Kidney (tissue), 14 donors: ENCODE results near the gene PIP5K1C. TPM values are rescaled to one million over a fixed set of nuclear protein-coding genes. Genes with fewer than 3 reads are reported as not detected.

ENCODE experiments used
- DNase-seq, 5 donors: peaks; one replicate each; pipeline ENCODE4 v3.0.0-alpha.2; 2013 to 2020
- FAIRE-seq: peaks from 2 replicates; lab custom pipeline; 2012; peaks lifted over from hg19 to GRCh38; lab: Jason Lieb, UNC
- H3K27ac ChIP-seq, 2 donors: one replicate each; pipeline ENCODE4 v1.7.0; 2013; ENCODE audit warnings: low read depth in 2 of 2, low read length in 2 of 2, inconsistent platforms in 1 of 2
- H3K27me3 ChIP-seq: one replicate; pipeline ENCODE4 v1.7.1; 2013; ENCODE audit warnings: low read length, inconsistent platforms; ENCODE audit not compliant: control insufficient read depth, insufficient read depth
- H3K36me3 ChIP-seq, 3 donors: one replicate each; pipeline versions ENCODE4 v1.7.0 to v1.7.1; 2013; ENCODE audit warnings: low read length in 3 of 3, control low read depth in 1 of 3, inconsistent platforms in 1 of 3; ENCODE audit not compliant: insufficient read depth in 3 of 3, control insufficient read depth in 2 of 3
- H3K4me1 ChIP-seq, 3 donors: one replicate each; pipeline versions ENCODE4 v1.7.0 to v1.7.1; 2013; ENCODE audit warnings: low read length in 3 of 3, inconsistent platforms in 1 of 3, low read depth in 1 of 3; ENCODE audit not compliant: control insufficient read depth in 2 of 3, insufficient read depth in 2 of 3
- H3K4me3 ChIP-seq, 3 donors: one replicate each; pipeline versions ENCODE4 v1.7.0 to v1.8.1; 2013; ENCODE audit warnings: low read length in 3 of 3, control low read depth in 1 of 3, inconsistent platforms in 1 of 3
- H3K9ac ChIP-seq, 3 donors: one replicate each; pipeline versions ENCODE4 v1.7.0 to v1.7.1; 2013; ENCODE audit warnings: low read length in 3 of 3, control low read depth in 1 of 3, inconsistent platforms in 1 of 3
- H3K9me3 ChIP-seq, 3 donors: one replicate each; pipeline versions ENCODE4 v1.7.0 to v1.7.1; 2013; ENCODE audit warnings: low read length in 3 of 3, control low read depth in 1 of 3, inconsistent platforms in 1 of 3; ENCODE audit not compliant: control insufficient read depth in 2 of 3, insufficient read depth in 1 of 3
- intact Hi-C: fragments of 100-400 bp; cut with DNase I; formaldehyde crosslinking; loops from one replicate; pipeline ENCODE4 v1.11.1; 2022
- polyA plus RNA-seq: library from polyadenylated mRNA; stranded (reverse); fragments of 350-450 nt; fragmentation: Illumina TruSeq; extraction: RNeasy Lipid Tissue Mini Kit (QIAGEN cat#74804); gene quantifications from one replicate; pipeline ENCODE4 v1.2.3, GENCODE V29; 2014; ENCODE audit warnings: low read depth, low replicate concordance; ENCODE audit not compliant: insufficient read depth
- total RNA-seq: library from RNA; stranded (reverse); fragmentation: NEBNext Ultra II Directional; extraction: Animal tissue kit (Norgen Biotek cat#: 25700); gene quantifications from one replicate; pipeline ENCODE4 v1.2.1, GENCODE V29; 2021
- TF ChIP-seq, protein P1 (sequence below): IDR thresholded peaks from 3 replicates; pipeline ENCODE4 v1.5.1; 2012; ENCODE audit warnings: mild to moderate bottlenecking, moderate library complexity, borderline replicate concordance; ENCODE audit not compliant: insufficient read depth; ENCODE audit errors: extremely low read depth
- donor health status: control.
- donor health status: control.
- donor health status: control.
- donor health status: control.
- donor health status: control.
- donor health status: DM: yes; HTN: yes; CAD: no.
- donor health status: Normal renal cell carcinoma (clear cell type).

The PIP5K1C gene
- total and polyA plus RNA-seq, 2 donors from 2014 or later: 11.2 to 35.6 TPM

DNA sequence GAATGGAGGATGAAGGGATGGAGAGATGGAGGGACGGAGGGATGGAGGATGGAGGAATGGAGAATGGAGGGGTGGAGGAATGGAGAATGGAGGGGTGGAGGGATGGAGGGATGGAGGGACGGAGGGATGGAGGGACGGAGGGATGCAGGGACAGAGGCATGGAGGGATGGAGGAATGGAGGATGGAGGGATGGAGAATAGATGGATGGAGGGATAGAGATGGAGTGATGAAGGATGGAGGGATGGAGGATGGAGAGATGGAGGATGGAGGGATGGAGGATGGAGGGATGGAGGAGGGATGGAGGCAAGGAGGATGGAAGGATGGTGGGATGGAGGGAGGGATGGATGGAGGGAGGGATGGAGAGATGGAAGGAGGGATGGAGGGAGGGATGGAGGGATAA lies 22.1 kb downstream of the PIP5K1C start:
- TF ChIP-seq, protein P1, sequence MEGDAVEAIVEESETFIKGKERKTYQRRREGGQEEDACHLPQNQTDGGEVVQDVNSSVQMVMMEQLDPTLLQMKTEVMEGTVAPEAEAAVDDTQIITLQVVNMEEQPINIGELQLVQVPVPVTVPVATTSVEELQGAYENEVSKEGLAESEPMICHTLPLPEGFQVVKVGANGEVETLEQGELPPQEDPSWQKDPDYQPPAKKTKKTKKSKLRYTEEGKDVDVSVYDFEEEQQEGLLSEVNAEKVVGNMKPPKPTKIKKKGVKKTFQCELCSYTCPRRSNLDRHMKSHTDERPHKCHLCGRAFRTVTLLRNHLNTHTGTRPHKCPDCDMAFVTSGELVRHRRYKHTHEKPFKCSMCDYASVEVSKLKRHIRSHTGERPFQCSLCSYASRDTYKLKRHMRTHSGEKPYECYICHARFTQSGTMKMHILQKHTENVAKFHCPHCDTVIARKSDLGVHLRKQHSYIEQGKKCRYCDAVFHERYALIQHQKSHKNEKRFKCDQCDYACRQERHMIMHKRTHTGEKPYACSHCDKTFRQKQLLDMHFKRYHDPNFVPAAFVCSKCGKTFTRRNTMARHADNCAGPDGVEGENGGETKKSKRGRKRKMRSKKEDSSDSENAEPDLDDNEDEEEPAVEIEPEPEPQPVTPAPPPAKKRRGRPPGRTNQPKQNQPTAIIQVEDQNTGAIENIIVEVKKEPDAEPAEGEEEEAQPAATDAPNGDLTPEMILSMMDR: no peak
- peaks cover 0 to 1% (median 0%) of the 10 kb centered on the region in 3 donors for H3K4me1 ChIP-seq
- FAIRE-seq: no peak
- no peaks in the 10 kb centered on the region for H3K36me3 ChIP-seq
- H3K27ac ChIP-seq: no peak overlapping the region
- no peak overlapping the region for H3K4me3 ChIP-seq
- intact Hi-C loops: no loop called here
- no peak overlapping the region for H3K9ac ChIP-seq
- no peaks in the 10 kb centered on the region for H3K27me3 ChIP-seq
- H3K9me3 ChIP-seq: no peaks in the 10 kb centered on the region
- DNase-seq: no peak

GRCh38 chr19:3674784-3675543 lies 25.3 kb downstream of the PIP5K1C start:
- Histone ChIP-seq H3K4me1 (peaks cover 0 to 11% (median 0%) of the 10 kb centered on the region in 3 donors), H3K27ac (no peak overlapping the region), H3K4me3 (no peak overlapping the region), H3K9ac (no peak overlapping the region), H3K27me3 (no peaks in the 10 kb centered on the region), H3K36me3 (no peaks in the 10 kb centered on the region), H3K9me3 (no peaks in the 10 kb centered on the region)
- intact Hi-C loops: no loop called here
- TF ChIP-seq, protein P1: no peak
- no peak for FAIRE-seq
- DNase-seq: peak in 1 of 5 donors; percentile 74

DNA sequence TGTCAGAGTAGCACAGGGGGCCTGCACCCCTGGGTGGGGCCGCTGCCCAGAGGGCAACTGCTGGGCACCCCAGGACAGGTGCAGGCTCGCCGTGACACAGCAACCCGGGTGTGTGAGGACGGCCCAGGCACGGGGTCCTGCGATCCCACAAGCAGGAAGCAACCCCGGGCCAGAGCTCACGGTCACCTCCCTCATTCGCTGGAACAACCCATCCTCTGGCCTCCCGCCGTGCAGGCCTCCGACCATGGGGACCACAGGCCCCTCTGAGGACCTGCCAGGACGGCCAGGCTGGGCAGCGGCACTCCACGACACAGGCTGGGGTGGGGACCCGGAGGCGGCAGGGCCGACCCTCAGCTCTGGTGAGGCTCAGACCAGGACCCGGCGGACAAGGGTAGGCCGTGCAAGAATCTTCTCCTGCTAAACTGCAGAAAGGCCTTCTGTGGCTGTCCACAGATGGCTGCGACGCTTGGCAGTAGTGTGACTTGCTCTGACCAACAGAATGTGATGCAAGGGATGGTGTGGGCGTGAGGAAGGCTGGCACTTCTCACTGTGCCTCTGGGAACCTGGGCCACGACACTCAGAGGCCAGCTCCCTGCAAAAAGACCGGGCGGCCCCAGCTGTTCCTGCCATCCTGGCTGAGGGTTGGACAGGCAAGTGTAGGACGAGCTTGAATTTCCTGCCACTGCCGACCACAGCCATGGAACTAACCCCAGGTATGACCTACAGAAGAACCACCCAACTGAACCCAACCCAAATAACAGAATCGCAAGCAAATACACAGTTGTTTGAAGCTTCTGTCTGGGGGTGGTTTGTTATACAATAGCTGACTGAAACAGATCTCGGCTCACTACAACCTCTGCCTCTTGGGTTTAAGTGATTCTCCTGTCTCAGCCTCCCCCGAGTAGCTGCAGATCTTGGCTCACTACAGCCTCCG lies 26.5 kb downstream of the PIP5K1C start:
- H3K27ac ChIP-seq: no peak overlapping the region
- DNase-seq (no peak), FAIRE-seq (no peak)
- H3K9me3 ChIP-seq: no peaks in the 10 kb centered on the region
- no peaks in the 10 kb centered on the region for H3K27me3 ChIP-seq
- H3K9ac ChIP-seq: no peak overlapping the region
- H3K4me1 ChIP-seq: peaks cover 0 to 14% (median 0%) of the 10 kb centered on the region in 3 donors
- H3K36me3 ChIP-seq: no peaks in the 10 kb centered on the region
- H3K4me3 ChIP-seq: no peak overlapping the region
- intact Hi-C loops: no loop called here
- TF ChIP-seq, protein P1: no peak
